ENCODE measurements around the gene GATD1. TPM values are rescaled to one million over a fixed set of nuclear protein-coding genes. Genes with fewer than 3 reads are reported as not detected.

Gene GATD1
- total RNA-seq, 1 experiment from 2014 or later, result 91.5 TPM

DNA sequence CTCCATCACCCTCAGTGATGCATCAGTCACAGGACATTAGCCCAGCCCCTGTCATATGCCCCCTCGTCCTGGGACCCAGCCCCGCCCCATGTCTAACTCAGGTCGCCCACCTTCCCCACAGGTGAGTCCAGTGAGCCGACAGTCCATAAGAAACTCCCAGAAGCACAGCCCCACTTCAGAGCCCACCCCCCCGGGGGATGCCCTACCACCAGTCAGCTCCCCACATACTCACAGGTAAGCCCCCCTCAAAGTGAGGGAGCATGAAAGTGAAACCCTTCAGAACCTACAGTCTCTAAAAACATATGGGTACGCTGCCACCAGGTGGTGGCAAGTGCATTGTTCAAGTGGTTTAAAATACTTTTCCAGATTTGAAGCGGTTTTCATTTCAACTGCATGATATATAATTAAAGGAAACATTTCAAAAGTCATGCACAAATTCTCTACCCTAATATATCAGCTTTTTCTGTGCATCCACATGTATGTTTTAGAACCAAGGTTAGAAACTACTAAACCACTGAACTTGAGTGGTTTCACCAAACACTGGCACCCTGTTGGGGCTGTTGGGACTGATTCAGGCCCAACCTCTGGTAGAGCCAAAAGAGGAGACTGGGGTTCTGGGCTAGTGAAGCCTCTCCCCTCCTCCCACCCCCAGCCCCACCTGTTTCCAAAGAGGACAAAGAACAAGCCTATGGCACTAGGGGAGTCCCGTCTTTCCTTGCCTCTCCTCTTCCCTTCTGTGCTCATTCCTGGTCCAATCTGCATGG is 54.0 kb downstream of the GATD1 start:
- DNase-seq, result peak in 1 of 2 experiments; percentile 57
- intact Hi-C loops (cut with micrococcal nuclease; ENCODE audit: unreplicated experiment), result loop anchor here (1.0 to 10.0 kb wide), 4 partner anchors 16 to 169 kb away; no protein-coding TSS in a partner anchor
- Mint-ChIP-seq H3K4me3 (ENCODE audit: unreplicated experiment) (no peak overlapping the region), H3K4me1 (ENCODE audit: low read depth, unreplicated experiment) (no peaks in the 10 kb centered on the region), H3K36me3 (ENCODE audit: insufficient read depth, unreplicated experiment) (peaks cover 73% of the 10 kb centered on the region), H3K27ac (ENCODE audit: unreplicated experiment) (no peak overlapping the region), H3K9me3 (ENCODE audit: unreplicated experiment) (no peaks in the 10 kb centered on the region), H3K27me3 (ENCODE audit: insufficient read depth, unreplicated experiment) (no peaks in the 10 kb centered on the region)
- peaks cover 7% of the 10 kb centered on the region for H3K36me3 ChIP-seq (ENCODE audit: control insufficient read depth, insufficient read depth, low read length)
- H3K9me3 ChIP-seq, result no peaks in the 10 kb centered on the region
- H3K27me3 ChIP-seq (replicated peaks; ENCODE audit: control insufficient read depth, insufficient read depth, low read length), result no peaks in the 10 kb centered on the region
- H3K4me1 ChIP-seq, result no peaks in the 10 kb centered on the region
- ChIA-PET POLR2A (no interaction called here), CTCF (interaction anchor here (0.6 to 1.7 kb wide), 4 partner anchors 16 to 95 kb away, joined by 3 to 7 read pairs (median 3); partner anchors contain the start of gene PNPLA2)
- TF ChIP-seq, protein P1, sequence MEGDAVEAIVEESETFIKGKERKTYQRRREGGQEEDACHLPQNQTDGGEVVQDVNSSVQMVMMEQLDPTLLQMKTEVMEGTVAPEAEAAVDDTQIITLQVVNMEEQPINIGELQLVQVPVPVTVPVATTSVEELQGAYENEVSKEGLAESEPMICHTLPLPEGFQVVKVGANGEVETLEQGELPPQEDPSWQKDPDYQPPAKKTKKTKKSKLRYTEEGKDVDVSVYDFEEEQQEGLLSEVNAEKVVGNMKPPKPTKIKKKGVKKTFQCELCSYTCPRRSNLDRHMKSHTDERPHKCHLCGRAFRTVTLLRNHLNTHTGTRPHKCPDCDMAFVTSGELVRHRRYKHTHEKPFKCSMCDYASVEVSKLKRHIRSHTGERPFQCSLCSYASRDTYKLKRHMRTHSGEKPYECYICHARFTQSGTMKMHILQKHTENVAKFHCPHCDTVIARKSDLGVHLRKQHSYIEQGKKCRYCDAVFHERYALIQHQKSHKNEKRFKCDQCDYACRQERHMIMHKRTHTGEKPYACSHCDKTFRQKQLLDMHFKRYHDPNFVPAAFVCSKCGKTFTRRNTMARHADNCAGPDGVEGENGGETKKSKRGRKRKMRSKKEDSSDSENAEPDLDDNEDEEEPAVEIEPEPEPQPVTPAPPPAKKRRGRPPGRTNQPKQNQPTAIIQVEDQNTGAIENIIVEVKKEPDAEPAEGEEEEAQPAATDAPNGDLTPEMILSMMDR (IDR thresholded peaks at IDR 0.05; ENCODE audit: insufficient read depth in 1 of 2, low read depth in 1 of 2, low read length in 1 of 2, severe bottlenecking in 1 of 2, unreplicated experiment in 1 of 2), result peak; percentile 58 to 59
- no TSS peak for BruUV-seq (replicated peaks)
- no peak overlapping the region for H3K4me3 ChIP-seq (ENCODE audit: low read depth, low read length)

DNA sequence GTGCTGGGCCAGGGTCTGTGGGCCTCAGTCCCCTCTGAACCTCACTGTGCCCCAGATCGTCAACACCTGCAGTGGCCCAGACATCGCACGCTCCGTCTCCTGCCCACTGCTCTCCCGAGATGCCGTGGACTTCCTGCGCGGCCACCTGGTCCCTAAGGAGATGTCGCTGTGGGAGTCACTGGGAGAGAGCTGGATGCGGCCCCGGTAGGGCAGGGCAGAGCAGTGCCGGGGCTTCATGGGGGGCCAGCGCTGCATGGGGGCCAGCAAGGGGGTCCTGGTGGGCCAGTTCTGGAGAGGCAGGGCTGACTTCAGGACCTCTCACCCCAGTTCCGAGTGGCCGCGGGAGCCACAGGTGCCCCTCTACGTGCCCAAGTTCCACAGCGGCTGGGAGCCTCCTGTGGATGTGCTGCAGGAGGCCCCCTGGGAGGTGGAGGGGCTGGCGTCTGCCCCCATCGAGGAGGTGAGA is 54.9 kb downstream of the GATD1 start:
- no peak overlapping the region for H3K4me3 Mint-ChIP-seq (ENCODE audit: unreplicated experiment)
- no peaks in the 10 kb centered on the region for H3K9me3 Mint-ChIP-seq (ENCODE audit: unreplicated experiment)
- no peaks in the 10 kb centered on the region for H3K4me1 ChIP-seq
- peak overlapping the region; percentile 42 for H3K27ac Mint-ChIP-seq (ENCODE audit: unreplicated experiment)
- H3K4me3 ChIP-seq (ENCODE audit: low read depth, low read length), result no peak overlapping the region
- no peaks in the 10 kb centered on the region for H3K4me1 Mint-ChIP-seq (ENCODE audit: low read depth, unreplicated experiment)
- TF ChIP-seq, protein P1 (IDR thresholded peaks at IDR 0.05; ENCODE audit: insufficient read depth in 1 of 2, low read depth in 1 of 2, low read length in 1 of 2, severe bottlenecking in 1 of 2, unreplicated experiment in 1 of 2), result no peak
- BruUV-seq (replicated peaks), result no TSS peak
- ChIA-PET CTCF (interaction anchor here (0.5 to 1.7 kb wide), 5 partner anchors 15 to 168 kb away, joined by 3 to 7 read pairs (median 3); no protein-coding TSS in a partner anchor), POLR2A (interaction anchor here (0.6 kb wide), 1 partner anchor 26 kb away, joined by 3 read pairs; no protein-coding TSS in a partner anchor)
- H3K9me3 ChIP-seq, result no peaks in the 10 kb centered on the region
- peaks cover 7% of the 10 kb centered on the region for H3K36me3 ChIP-seq (ENCODE audit: control insufficient read depth, insufficient read depth, low read length)
- no peak for DNase-seq
- H3K27me3 ChIP-seq (replicated peaks; ENCODE audit: control insufficient read depth, insufficient read depth, low read length), result no peaks in the 10 kb centered on the region
- no peaks in the 10 kb centered on the region for H3K27me3 Mint-ChIP-seq (ENCODE audit: insufficient read depth, unreplicated experiment)
- H3K36me3 Mint-ChIP-seq (ENCODE audit: insufficient read depth, unreplicated experiment), result peaks cover 76% of the 10 kb centered on the region
- intact Hi-C loops (cut with micrococcal nuclease; ENCODE audit: unreplicated experiment), result loop anchor here (10.0 kb wide), 1 partner anchor 168 kb away; no protein-coding TSS in a partner anchor

DNA sequence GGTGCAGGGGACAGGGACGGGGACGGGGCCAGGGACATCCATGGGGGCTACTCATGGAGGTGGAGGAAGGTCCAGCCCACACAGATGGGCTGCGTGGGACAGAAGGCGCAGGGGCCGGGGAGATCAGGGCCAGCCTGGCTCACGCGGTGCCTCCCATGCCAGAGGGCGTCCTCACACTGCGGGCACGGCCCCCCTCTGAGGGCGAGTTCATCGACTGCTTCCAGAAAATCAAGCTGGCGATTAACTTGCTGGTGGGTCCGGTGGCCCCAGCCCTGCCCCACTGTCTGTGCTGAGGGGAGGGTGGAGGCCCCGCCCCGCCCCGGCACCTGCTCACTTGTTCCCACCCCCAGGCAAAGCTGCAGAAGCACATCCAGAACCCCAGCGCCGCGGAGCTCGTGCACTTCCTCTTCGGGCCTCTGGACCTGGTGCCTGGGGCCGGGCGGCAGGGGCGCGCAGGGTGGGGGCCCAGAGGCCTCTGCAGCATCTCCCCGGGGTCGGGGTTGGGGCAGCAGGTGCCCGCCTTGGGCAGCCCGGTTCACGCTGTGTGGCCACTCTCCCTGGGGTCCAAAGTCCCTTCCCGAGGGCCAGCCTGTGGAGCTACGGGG is 55.4 kb downstream of the GATD1 start:
- Mint-ChIP-seq H3K9me3 (ENCODE audit: unreplicated experiment) (no peaks in the 10 kb centered on the region), H3K36me3 (ENCODE audit: insufficient read depth, unreplicated experiment) (peaks cover 78% of the 10 kb centered on the region), H3K27ac (ENCODE audit: unreplicated experiment) (peak overlapping the region; percentile 42), H3K4me1 (ENCODE audit: low read depth, unreplicated experiment) (no peaks in the 10 kb centered on the region), H3K27me3 (ENCODE audit: insufficient read depth, unreplicated experiment) (no peaks in the 10 kb centered on the region), H3K4me3 (ENCODE audit: unreplicated experiment) (no peak overlapping the region)
- no peak for DNase-seq
- no TSS peak for BruUV-seq (replicated peaks)
- H3K4me1 ChIP-seq, result no peaks in the 10 kb centered on the region
- TF ChIP-seq, protein P1 (IDR thresholded peaks at IDR 0.05; ENCODE audit: insufficient read depth in 1 of 2, low read depth in 1 of 2, low read length in 1 of 2, severe bottlenecking in 1 of 2, unreplicated experiment in 1 of 2), result no peak
- peaks cover 7% of the 10 kb centered on the region for H3K36me3 ChIP-seq (ENCODE audit: control insufficient read depth, insufficient read depth, low read length)
- POLR2A ChIA-PET, result interaction anchor here (0.6 kb wide), 1 partner anchor 26 kb away, joined by 3 read pairs; no protein-coding TSS in a partner anchor
- H3K9me3 ChIP-seq, result no peaks in the 10 kb centered on the region
- CTCF ChIA-PET, result interaction anchor here (0.5 to 1.7 kb wide), 4 partner anchors 15 to 167 kb away, joined by 3 to 7 read pairs (median 4); no protein-coding TSS in a partner anchor
- no peak overlapping the region for H3K4me3 ChIP-seq (ENCODE audit: low read depth, low read length)
- no peaks in the 10 kb centered on the region for H3K27me3 ChIP-seq (replicated peaks; ENCODE audit: control insufficient read depth, insufficient read depth, low read length)
- intact Hi-C loops (cut with micrococcal nuclease; ENCODE audit: unreplicated experiment), result loop anchor here (10.0 kb wide), 1 partner anchor 167 kb away; no protein-coding TSS in a partner anchor

Data from Caco-2 (cell line).